GM19397 (cell line): ENCODE results near the gene GAB3.

Experiments used
- ATAC-seq: cut with Tn5 transposase; IDR thresholded peaks from one replicate; pipeline ENCODE4 v1.9.1; 2021; ENCODE audit warnings: mild to moderate bottlenecking, moderate library complexity; ENCODE audit not compliant: unreplicated experiment

Gene GAB3

GRCh38 chrX:154750301-154751202 lies at the start of gene GAB3:
Gene GAB3 (minus strand): TSS chrX:154751077. CDS start chrX:154751025, 52 bp downstream.
- peak; percentile 79 for ATAC-seq

GRCh38 chrX:154799556-154800348 lies 48.9 kb upstream of the GAB3 start:
- ATAC-seq: no peak

GRCh38 chrX:154797006-154797405 lies 46.1 kb upstream of the GAB3 start:
- no peak for ATAC-seq

- ATAC-seq: no peak
These were observed 44.1 kb upstream of the GAB3 start for GRCh38 chrX:154795016-154795415.

- ATAC-seq: no peak
These were observed 42.4 kb upstream of the GAB3 start for GRCh38 chrX:154793084-154793795.

- no peak for ATAC-seq
These were observed 41.1 kb upstream of the GAB3 start for GRCh38 chrX:154791939-154792338.

GRCh38 chrX:154791467-154791866 lies 40.6 kb upstream of the GAB3 start:
- ATAC-seq: no peak

- no peak for ATAC-seq
These were observed 34.8 kb upstream of the GAB3 start for GRCh38 chrX:154785716-154786115.

- no peak for ATAC-seq
These were observed 33.5 kb upstream of the GAB3 start for GRCh38 chrX:154784149-154784995.

GRCh38 chrX:154780968-154781367 lies 30.1 kb upstream of the GAB3 start:
- ATAC-seq: no peak

GRCh38 chrX:154779261-154779660 lies 28.4 kb upstream of the GAB3 start:
- ATAC-seq: no peak

GRCh38 chrX:154776753-154777152 lies 25.9 kb upstream of the GAB3 start:
- ATAC-seq: no peak

- no peak for ATAC-seq
These were observed 24.8 kb upstream of the GAB3 start for GRCh38 chrX:154775419-154776349.

- ATAC-seq: no peak
These were observed 23.7 kb upstream of the GAB3 start for GRCh38 chrX:154774622-154775021.

- peak; percentile 95 for ATAC-seq
These were observed 11.8 kb upstream of the GAB3 start, which contains the start of gene DKC1 for GRCh38 chrX:154762537-154763296. Gene DKC1 (plus strand): TSS chrX:154762864. CDS start chrX:154762966, 102 bp downstream.

GRCh38 chrX:154761977-154762536 lies 11.2 kb upstream of the GAB3 start:
- no peak for ATAC-seq

- no peak for ATAC-seq
These were observed 7.8 kb upstream of the GAB3 start for GRCh38 chrX:154758696-154759095.

- ATAC-seq: no peak
These were observed 893 bp upstream of the GAB3 start for GRCh38 chrX:154751669-154752271.
